ENCODE data around the gene PSME2. TPM values are rescaled to one million over a fixed set of nuclear protein-coding genes. Genes with fewer than 3 reads are reported as not detected.
"Not testable (repeated sequence)": the region's sequence is repeated elsewhere in the genome, so short reads cannot be mapped to it uniquely, and the experiment has no call there.

PSME2 gene
- total RNA-seq, 4 donors from 2014 or later: 59.5 to 69.8 (median 68.5) TPM

- H3K27me3 ChIP-seq: no peaks in the 10 kb centered on the region
- H3K27ac ChIP-seq: peak overlapping the region in 1 of 4 donors; percentile 2
- no peak for DNase-seq
- intact Hi-C loops (cut with DNase I; ENCODE audit: low total_unique reads): no loop called here
- in situ Hi-C loops (cut with MboI; ENCODE audit: low pct_ligation_motif_present in 1 of 4, low pct_unique_long_range_greater_than_20kb in 1 of 4, low sequenced_read_pairs in 3 of 4): no loop called here
- H3K9me3 ChIP-seq: no peaks in the 10 kb centered on the region
- H3K4me3 ChIP-seq: no peak overlapping the region
- WGBS, 2 donors (ENCODE audit: low coverage in 1 of 2): 66 to 85% methylated on average over 5 to 9 of the region's 9 CpGs
- peaks cover 5 to 30% (median 12%) of the 10 kb centered on the region in 4 donors for H3K4me1 ChIP-seq
- H3K36me3 ChIP-seq: no peaks in the 10 kb centered on the region
- no peak for TF ChIP-seq POLR2AphosphoS5 (IDR thresholded peaks at IDR 0.05)
- no peak for TF ChIP-seq EP300 (IDR thresholded peaks at IDR 0.05; ENCODE audit: low read depth)
- no peak for TF ChIP-seq CTCF (IDR thresholded peaks at IDR 0.05)
- no peak for TF ChIP-seq POLR2A (IDR thresholded peaks at IDR 0.05)
Measured at GRCh38 chr14:24110060-24110459, 36.4 kb downstream of the PSME2 start.

- H3K9me3 ChIP-seq: no peaks in the 10 kb centered on the region
- in situ Hi-C loops (cut with MboI; ENCODE audit: low pct_ligation_motif_present in 1 of 4, low pct_unique_long_range_greater_than_20kb in 1 of 4, low sequenced_read_pairs in 3 of 4) (no loop called here), intact Hi-C loops (cut with DNase I; ENCODE audit: low total_unique reads) (loop anchor here (5.0 to 10.0 kb wide), 2 partner anchors 46 kb away; no protein-coding TSS in a partner anchor)
- peak overlapping the region; percentile 36 to 69 (median 48) for H3K27ac ChIP-seq
- no peak overlapping the region for H3K4me3 ChIP-seq
- WGBS, 2 donors (ENCODE audit: low coverage in 1 of 2): 35 to 42% methylated on average over 4 to 5 of the region's 5 CpGs
- DNase-seq: no peak
- no peaks in the 10 kb centered on the region for H3K27me3 ChIP-seq
- peaks cover 0 to 6% (median 0%) of the 10 kb centered on the region in 4 donors for H3K36me3 ChIP-seq
- TF ChIP-seq POLR2A (IDR thresholded peaks at IDR 0.05) (no peak), EP300 (IDR thresholded peaks at IDR 0.05; ENCODE audit: low read depth) (no peak), POLR2AphosphoS5 (IDR thresholded peaks at IDR 0.05) (no peak), CTCF (IDR thresholded peaks at IDR 0.05) (no peak)
- H3K4me1 ChIP-seq: peaks cover 2 to 28% (median 11%) of the 10 kb centered on the region in 4 donors
Measured at GRCh38 chr14:24108336-24108874, 38.0 kb downstream of the PSME2 start.

GRCh38 chr14:24106672-24107271 lies 39.6 kb downstream of the PSME2 start:
- Histone ChIP-seq H3K4me1 (peaks cover 0 to 25% (median 9%) of the 10 kb centered on the region in 4 donors), H3K27me3 (no peaks in the 10 kb centered on the region), H3K36me3 (peaks cover 0 to 9% (median 0%) of the 10 kb centered on the region in 4 donors), H3K9me3 (no peaks in the 10 kb centered on the region), H3K4me3 (no peak overlapping the region), H3K27ac (no peak overlapping the region)
- no peak for DNase-seq
- intact Hi-C loops (cut with DNase I; ENCODE audit: low total_unique reads): loop anchor here (5.0 to 10.0 kb wide), 2 partner anchors 44 to 48 kb away; no protein-coding TSS in a partner anchor
- WGBS, 2 donors (ENCODE audit: low coverage in 1 of 2): 91 to 95% methylated on average over 4 of the region's 4 CpGs
- TF ChIP-seq EP300 (IDR thresholded peaks at IDR 0.05; ENCODE audit: low read depth) (no peak), POLR2AphosphoS5 (IDR thresholded peaks at IDR 0.05) (no peak), CTCF (IDR thresholded peaks at IDR 0.05) (no peak), POLR2A (IDR thresholded peaks at IDR 0.05) (no peak)
- in situ Hi-C loops (cut with MboI; ENCODE audit: low pct_ligation_motif_present in 1 of 4, low pct_unique_long_range_greater_than_20kb in 1 of 4, low sequenced_read_pairs in 3 of 4): no loop called here

GRCh38 chr14:24105609-24106239 lies 40.7 kb downstream of the PSME2 start:
- H3K9me3 ChIP-seq; H3K27ac ChIP-seq; H3K4me3 ChIP-seq; H3K27me3 ChIP-seq; in situ Hi-C loops (cut with MboI; ENCODE audit: low pct_ligation_motif_present in 1 of 4, low pct_unique_long_range_greater_than_20kb in 1 of 4, low sequenced_read_pairs in 3 of 4); DNase-seq; H3K36me3 ChIP-seq: not testable (repeated sequence)
- intact Hi-C loops (cut with DNase I; ENCODE audit: low total_unique reads): loop anchor here (5.0 to 10.0 kb wide), 2 partner anchors 43 to 49 kb away; no protein-coding TSS in a partner anchor
- H3K4me1 ChIP-seq: peaks cover 0 to 19% (median 8%) of the 10 kb centered on the region in 4 donors
- 84 to 86% methylated on average over 3 to 8 of the region's 8 CpGs for WGBS, 2 donors (ENCODE audit: low coverage in 1 of 2)

Data from transverse colon (tissue), 4 donors.